Fibroblast of mammary gland (primary cell): Measurements from ENCODE around the gene FN1.

Experiments used
- DNase-seq: peaks from one replicate; pipeline ENCODE4 v3.0.0-alpha.2; 2010; ENCODE audit warnings: low read depth
- H3K4me3 ChIP-seq: 2 replicates; pipeline ENCODE4 v1.5.1; 2011; ENCODE audit warnings: low read depth, mild to moderate bottlenecking, low read length, moderate library complexity; ENCODE audit not compliant: control insufficient read depth
- CTCF ChIP-seq: conservative IDR thresholded peaks from 2 replicates; pipeline ENCODE4 v1.5.1; 2011; ENCODE audit warnings: low read depth, low read length, inconsistent platforms; ENCODE audit not compliant: control insufficient read depth, insufficient read depth

The FN1 gene

GRCh38 chr2:215378045-215378444 lies 57.8 kb downstream of the FN1 start:
- no peak for DNase-seq
- no peak overlapping the region for H3K4me3 ChIP-seq
- TF ChIP-seq CTCF, result no peak

DNA sequence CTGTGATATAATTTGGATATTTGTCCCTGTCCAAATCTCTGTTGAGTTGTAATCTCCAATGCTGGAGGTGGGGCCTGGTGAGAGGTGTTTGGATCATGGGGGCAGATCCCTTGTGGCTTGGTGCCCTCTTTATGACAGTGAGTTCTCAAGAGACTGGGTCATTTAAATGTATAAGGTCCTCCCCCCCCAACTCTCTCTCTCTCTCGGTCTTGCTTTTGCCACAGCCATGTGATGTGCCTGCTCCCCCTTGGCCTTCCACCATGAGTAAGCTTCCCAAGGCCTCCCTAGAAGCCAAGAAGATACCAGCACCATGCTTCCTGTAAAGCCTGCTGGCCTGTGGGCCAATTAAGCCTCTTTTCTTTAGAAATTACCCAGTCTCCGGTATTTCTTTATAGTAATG lies 58.6 kb downstream of the FN1 start:
- TF ChIP-seq CTCF, result no peak
- DNase-seq, result peak; percentile 78
- H3K4me3 ChIP-seq, result no peak overlapping the region

GRCh38 chr2:215376103-215376780 lies 59.6 kb downstream of the FN1 start:
- H3K4me3 ChIP-seq, result no peak overlapping the region
- no peak for TF ChIP-seq CTCF
- no peak for DNase-seq

DNA sequence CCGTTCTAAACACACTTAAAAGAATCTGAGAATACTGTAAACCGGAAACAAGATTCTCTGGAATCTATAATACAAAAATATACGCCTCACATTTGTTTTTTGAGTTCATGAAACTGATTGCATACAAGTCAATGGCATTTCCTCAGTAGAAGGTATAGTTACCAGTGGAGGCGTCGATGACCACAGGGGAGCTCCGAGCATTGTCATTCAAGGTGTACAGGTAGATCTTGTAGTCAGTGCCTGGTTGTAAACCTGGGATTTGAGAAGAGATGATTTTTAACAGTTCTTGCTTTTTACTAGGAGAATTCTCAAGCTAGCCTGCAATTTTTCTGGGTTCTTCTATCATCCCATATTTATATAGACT lies 60.4 kb downstream of the FN1 start:
- no peak overlapping the region for H3K4me3 ChIP-seq
- no peak for DNase-seq
- TF ChIP-seq CTCF, result no peak

GRCh38 chr2:215374642-215375466 lies 61.0 kb downstream of the FN1 start:
- TF ChIP-seq CTCF, result no peak
- no peak overlapping the region for H3K4me3 ChIP-seq
- DNase-seq, result no peak

GRCh38 chr2:215374002-215374401 lies 61.9 kb downstream of the FN1 start:
- no peak for TF ChIP-seq CTCF
- H3K4me3 ChIP-seq, result no peak overlapping the region
- DNase-seq, result no peak
